Germinal center (tissue), 1 donor: ENCODE data around the gene JAGN1.
A peak's percentile ranks its signal among the peaks of the same experiment; 100 is the strongest.
"Not testable (repeated sequence)": the region's sequence is repeated elsewhere in the genome, so short reads cannot be mapped to it uniquely, and the experiment has no call there.

ENCODE experiments used
- DNase-seq: peaks from one replicate; pipeline ENCODE4 v3.0.0; 2012; ENCODE audit warnings: mixed read lengths, low spot score

Gene JAGN1

GRCh38 chr3:9890249-9891071 is at the start of gene JAGN1:
JAGN1 (plus strand) TSS chr3:9890610; CDS start chr3:9890723, 113 bp downstream.
- DNase-seq, result peak; percentile 95

- DNase-seq, result no peak
Measured at GRCh38 chr3:9841015-9841414, 49.4 kb upstream of the JAGN1 start.

GRCh38 chr3:9843715-9844438 is 46.5 kb upstream of the JAGN1 start, which contains the start of gene RPUSD3:
RPUSD3 (minus strand) TSS chr3:9844008; CDS start chr3:9843990, 18 bp downstream.
- peak; percentile 100 for DNase-seq

GRCh38 chr3:9846231-9846630 is 44.2 kb upstream of the JAGN1 start:
- DNase-seq, result no peak

- DNase-seq, result no peak
Measured at GRCh38 chr3:9846931-9847488, 43.4 kb upstream of the JAGN1 start.

GRCh38 chr3:9847870-9848269 is 42.5 kb upstream of the JAGN1 start:
- not testable (repeated sequence) for DNase-seq

- DNase-seq, result not testable (repeated sequence)
Measured at GRCh38 chr3:9848860-9849259, 41.5 kb upstream of the JAGN1 start.

GRCh38 chr3:9851383-9851782 is 39.0 kb upstream of the JAGN1 start:
- DNase-seq, result not testable (repeated sequence)

- DNase-seq, result not testable (repeated sequence)
Measured at GRCh38 chr3:9851926-9852325, 38.5 kb upstream of the JAGN1 start.

- DNase-seq, result no peak
Measured at GRCh38 chr3:9852528-9852927, 37.9 kb upstream of the JAGN1 start.

- DNase-seq, result not testable (repeated sequence)
Measured at GRCh38 chr3:9854291-9854940, 36.0 kb upstream of the JAGN1 start.

GRCh38 chr3:9855594-9855993 is 34.8 kb upstream of the JAGN1 start:
- no peak for DNase-seq

- no peak for DNase-seq
Measured at GRCh38 chr3:9859530-9860025, 30.8 kb upstream of the JAGN1 start.

- no peak for DNase-seq
Measured at GRCh38 chr3:9861201-9861600, 29.2 kb upstream of the JAGN1 start.

GRCh38 chr3:9861626-9862130 is 28.7 kb upstream of the JAGN1 start:
- DNase-seq, result no peak

- peak; percentile 48 for DNase-seq
Measured at GRCh38 chr3:9862391-9863057, 27.9 kb upstream of the JAGN1 start.

- no peak for DNase-seq
Measured at GRCh38 chr3:9863058-9863772, 27.2 kb upstream of the JAGN1 start.

GRCh38 chr3:9864200-9864927 is 26.0 kb upstream of the JAGN1 start:
- DNase-seq, result no peak

- not testable (repeated sequence) for DNase-seq
Measured at GRCh38 chr3:9865125-9865637, 25.2 kb upstream of the JAGN1 start.

GRCh38 chr3:9866639-9867038 is 23.8 kb upstream of the JAGN1 start:
- no peak for DNase-seq
